Choroid plexus epithelial cell (primary cell): ENCODE measurements around the gene COL21A1.

Experiments
- DNase-seq: peaks from one replicate; pipeline ENCODE4 v3.0.0-alpha.2; 2010; ENCODE audit warnings: low read depth
- H3K4me3 ChIP-seq: 2 replicates; pipeline ENCODE4 v1.5.1; 2011; ENCODE audit warnings: low read depth, mild to moderate bottlenecking, control low read depth, low read length, moderate library complexity
- CTCF ChIP-seq: conservative IDR thresholded peaks from 2 replicates; pipeline ENCODE4 v1.5.1; 2011; ENCODE audit warnings: low read depth, mild to moderate bottlenecking, control low read depth, inconsistent platforms, low read length, moderate library complexity

Gene COL21A1

GRCh38 chr6:56026455-56027180, 220.8 kb downstream of the COL21A1 start:
- DNase-seq = no peak

GRCh38 chr6:56025795-56026194, 221.6 kb downstream of the COL21A1 start:
- peak; percentile 24 for DNase-seq
- TF ChIP-seq CTCF = no peak
- H3K4me3 ChIP-seq = no peak overlapping the region

More at GRCh38 chr6:56026455-56027180, 220.8 kb downstream of the COL21A1 start:
- TF ChIP-seq CTCF = no peak
- H3K4me3 ChIP-seq = no peak overlapping the region

GRCh38 chr6:56024931-56025330, 222.4 kb downstream of the COL21A1 start:
- no peak for TF ChIP-seq CTCF
- no peak overlapping the region for H3K4me3 ChIP-seq
- no peak for DNase-seq

- H3K4me3 ChIP-seq = no peak overlapping the region
- no peak for DNase-seq
- no peak for TF ChIP-seq CTCF
Measured at GRCh38 chr6:56023829-56024228, 223.6 kb downstream of the COL21A1 start.

DNA sequence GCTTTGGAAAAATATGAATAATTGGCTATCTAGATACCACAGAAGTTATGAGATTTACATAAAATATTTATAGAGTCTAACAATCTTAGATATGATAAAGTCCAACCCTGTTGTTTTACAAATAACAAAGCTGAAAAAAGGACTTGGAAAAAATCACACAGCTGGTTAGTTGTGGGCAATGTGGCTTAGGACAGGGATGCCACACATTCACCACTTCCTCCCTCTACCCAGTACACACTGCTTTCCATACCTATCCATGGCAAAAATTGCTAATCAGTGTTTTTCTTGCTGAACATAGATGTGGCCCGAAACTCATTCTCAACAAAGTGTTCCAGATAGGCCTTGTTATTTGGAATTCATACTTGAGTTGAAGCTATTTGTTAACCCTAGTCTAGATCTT, 224.7 kb downstream of the COL21A1 start:
- no peak for DNase-seq
- no peak overlapping the region for H3K4me3 ChIP-seq
- TF ChIP-seq CTCF = no peak

DNA sequence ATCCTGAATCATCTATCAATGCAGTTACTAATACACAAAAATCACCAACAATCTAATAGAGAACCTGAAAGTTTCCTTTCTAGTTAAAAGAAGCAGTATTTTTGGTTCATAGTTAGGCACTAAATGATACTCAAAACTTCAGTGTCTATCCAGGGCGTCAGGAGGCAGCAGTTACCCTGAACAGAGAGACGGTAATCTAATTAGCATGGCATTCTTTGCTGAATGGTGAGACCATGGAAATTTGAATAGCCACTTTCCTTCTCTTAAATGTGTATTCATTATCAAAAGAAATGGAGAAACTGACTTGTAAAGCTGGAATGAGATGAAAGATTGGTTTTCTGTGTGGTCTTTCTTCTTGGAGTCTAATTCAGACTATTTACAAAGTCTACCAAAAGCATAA, 225.4 kb downstream of the COL21A1 start:
- no peak for DNase-seq
- TF ChIP-seq CTCF = no peak
- no peak overlapping the region for H3K4me3 ChIP-seq

DNA sequence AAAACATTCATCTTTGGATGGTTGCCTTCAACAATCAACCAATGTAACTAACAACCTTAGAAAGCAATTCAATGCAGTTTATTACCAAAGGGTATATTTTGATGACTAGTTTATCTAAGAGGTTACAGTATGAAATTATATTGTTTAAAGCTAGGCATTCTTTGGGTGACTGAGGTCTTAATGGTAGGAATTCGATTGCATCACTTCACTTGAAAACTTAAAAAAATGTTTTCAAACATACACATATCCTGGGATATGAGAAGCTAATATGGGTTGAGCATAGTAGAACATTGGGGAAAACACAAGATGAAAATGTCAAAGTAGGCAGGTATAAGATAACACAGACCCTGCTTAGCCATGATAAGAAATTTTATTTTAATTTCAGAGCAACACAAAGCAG, 227.4 kb downstream of the COL21A1 start:
- no peak for TF ChIP-seq CTCF
- peak; percentile 49 for DNase-seq
- no peak overlapping the region for H3K4me3 ChIP-seq
